CD4-positive, CD25-positive, alpha-beta regulatory T cell (primary cell): ENCODE data around the gene FKRP. TPM values are rescaled to one million over a fixed set of nuclear protein-coding genes. Genes with fewer than 3 reads are reported as not detected.

Experiments
- ATAC-seq, 2 donors: fragments of 150-1000 bp; cut with Tn5 transposase; one replicate each; pipeline ENCODE4 v1.10.0; 2021; ENCODE audit warnings: low read depth in 2 of 2, moderate number of reproducible peaks in 2 of 2, moderate library complexity in 1 of 2
- DNase-seq, 3 donors: peaks; one replicate each; pipeline versions ENCODE4 v3.0.0 to v3.0.0-alpha.2; 2012 to 2022; ENCODE audit warnings: mixed read lengths in 1 of 3
- H3K27ac ChIP-seq: one replicate; pipeline ENCODE4 v1.7.0; 2013; ENCODE audit warnings: mild to moderate bottlenecking, low read length; ENCODE audit not compliant: insufficient read depth, poor library complexity, severe bottlenecking
- H3K27me3 ChIP-seq: one replicate; pipeline ENCODE4 v1.7.0; 2013; ENCODE audit warnings: low read length; ENCODE audit not compliant: control insufficient read depth, insufficient read depth
- H3K36me3 ChIP-seq: one replicate; pipeline ENCODE4 v1.7.0; 2013; ENCODE audit warnings: mild to moderate bottlenecking, low read length, moderate library complexity; ENCODE audit not compliant: control insufficient read depth, insufficient read depth
- H3K4me1 ChIP-seq: 2 replicates; pipeline ENCODE4 v1.7.0; 2013; ENCODE audit warnings: mild to moderate bottlenecking, low read length; ENCODE audit not compliant: insufficient read depth, control insufficient read depth, poor library complexity, severe bottlenecking
- H3K4me3 ChIP-seq: one replicate; pipeline ENCODE4 v1.7.0; 2013; ENCODE audit warnings: low read depth, mild to moderate bottlenecking, low read length, moderate library complexity
- H3K9me3 ChIP-seq, 2 experiments: 1 replicate in 1 of 2; 2 replicates in 1 of 2; pipeline ENCODE4 v1.7.0; 2013; ENCODE audit warnings: low read length in 2 of 2, mild to moderate bottlenecking in 1 of 2, moderate library complexity in 1 of 2; ENCODE audit not compliant: control insufficient read depth in 2 of 2
- H3K27ac Mint-ChIP-seq, 3 donors: one replicate each; pipeline ENCODE4 v1.8.0; 2020 to 2022; ENCODE audit warnings: mild to moderate bottlenecking in 3 of 3, mixed read lengths in 3 of 3, moderate library complexity in 2 of 3
- H3K27me3 Mint-ChIP-seq: one replicate; pipeline ENCODE4 v1.8.0; 2022; ENCODE audit warnings: mild to moderate bottlenecking, mixed read lengths
- H3K36me3 Mint-ChIP-seq: one replicate; pipeline ENCODE4 v1.8.0; 2020; ENCODE audit warnings: mixed read lengths
- H3K4me1 Mint-ChIP-seq, 4 donors: one replicate each; pipeline ENCODE4 v1.8.0; 2020 to 2022; ENCODE audit warnings: mixed read lengths in 4 of 4, mild to moderate bottlenecking in 1 of 4
- H3K4me3 Mint-ChIP-seq, 4 donors: one replicate each; pipeline ENCODE4 v1.8.0; 2020 to 2022; ENCODE audit warnings: mild to moderate bottlenecking in 4 of 4, mixed read lengths in 4 of 4, moderate library complexity in 3 of 4
- H3K9me3 Mint-ChIP-seq, 7 donors: one replicate each; pipeline ENCODE4 v1.8.0; 2020 to 2022; ENCODE audit warnings: mixed read lengths in 7 of 7, mild to moderate bottlenecking in 3 of 7, moderate library complexity in 2 of 7
- polyA plus RNA-seq, 4 donors: library from polyadenylated mRNA; unstranded; fragments of 300-500 nt; fragmentation: Illumina TruSeq; gene quantifications; one replicate each; pipeline ENCODE4 v1.2.3, GENCODE V29; 2021
- total RNA-seq: library from RNA; stranded (reverse); gene quantifications from one replicate; pipeline ENCODE4 v1.2.3, GENCODE V29; 2022

Gene FKRP
- total and polyA plus RNA-seq, 5 donors from 2014 or later = 2.7 to 18.7 (median 4.0) TPM

DNA sequence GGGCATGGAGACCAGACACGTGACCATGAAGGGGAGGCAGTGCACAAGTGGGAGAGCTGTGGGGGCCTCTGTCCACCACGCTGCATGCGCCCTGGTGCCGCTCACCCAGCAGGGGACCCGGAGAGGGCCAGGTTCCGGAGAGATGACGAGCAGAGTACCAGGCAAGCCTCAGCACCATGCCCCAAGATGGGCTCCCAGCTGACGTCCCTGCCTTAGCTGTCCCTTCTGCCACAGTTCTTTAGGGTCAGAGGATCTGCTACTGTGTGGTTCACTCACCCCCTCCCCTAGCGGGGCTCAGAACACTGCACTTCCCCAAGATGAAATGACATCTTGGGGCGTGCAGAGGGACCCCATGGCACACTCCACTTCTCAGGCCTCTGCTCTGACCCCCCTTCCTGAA lies 19.3 kb upstream of the FKRP start:
- Mint-ChIP-seq H3K9me3 (no peaks in the 10 kb centered on the region), H3K4me3 (no peak overlapping the region), H3K27ac (no peak overlapping the region), H3K27me3 (no peaks in the 10 kb centered on the region), H3K4me1 (peaks cover 0 to 19% (median 10%) of the 10 kb centered on the region in 4 donors), H3K36me3 (peaks cover 28% of the 10 kb centered on the region)
- H3K27me3 ChIP-seq = no peaks in the 10 kb centered on the region
- H3K27ac ChIP-seq = no peak overlapping the region
- H3K36me3 ChIP-seq = peaks cover 68% of the 10 kb centered on the region
- H3K9me3 ChIP-seq = no peaks in the 10 kb centered on the region
- no peak overlapping the region for H3K4me3 ChIP-seq
- peaks cover 9% of the 10 kb centered on the region for H3K4me1 ChIP-seq
- ATAC-seq (no peak), DNase-seq (no peak)

- H3K27ac ChIP-seq = no peak overlapping the region
- ATAC-seq (no peak), DNase-seq (no peak)
- H3K4me1 ChIP-seq = peaks cover 9% of the 10 kb centered on the region
- H3K4me3 Mint-ChIP-seq = no peak overlapping the region
- H3K4me3 ChIP-seq = no peak overlapping the region
- H3K27me3 Mint-ChIP-seq = no peaks in the 10 kb centered on the region
- no peak overlapping the region for H3K27ac Mint-ChIP-seq
- peaks cover 68% of the 10 kb centered on the region for H3K36me3 ChIP-seq
- H3K9me3 ChIP-seq = no peaks in the 10 kb centered on the region
- peaks cover 0 to 20% (median 13%) of the 10 kb centered on the region in 4 donors for H3K4me1 Mint-ChIP-seq
- peaks cover 30% of the 10 kb centered on the region for H3K36me3 Mint-ChIP-seq
- no peaks in the 10 kb centered on the region for H3K27me3 ChIP-seq
- H3K9me3 Mint-ChIP-seq = no peaks in the 10 kb centered on the region
Observed at GRCh38 chr19:46726971-46727501, 18.8 kb upstream of the FKRP start.

- Histone ChIP-seq H3K27me3 (no peaks in the 10 kb centered on the region), H3K36me3 (peaks cover 70% of the 10 kb centered on the region), H3K4me1 (peaks cover 9% of the 10 kb centered on the region), H3K4me3 (no peak overlapping the region), H3K27ac (no peak overlapping the region), H3K9me3 (no peaks in the 10 kb centered on the region)
- H3K9me3 Mint-ChIP-seq = no peaks in the 10 kb centered on the region
- no peak overlapping the region for H3K4me3 Mint-ChIP-seq
- peak overlapping the region in 1 of 3 donors; percentile 74 for H3K27ac Mint-ChIP-seq
- DNase-seq = no peak
- peaks cover 31% of the 10 kb centered on the region for H3K36me3 Mint-ChIP-seq
- H3K27me3 Mint-ChIP-seq = no peaks in the 10 kb centered on the region
- no peak for ATAC-seq
- peaks cover 0 to 18% (median 13%) of the 10 kb centered on the region in 4 donors for H3K4me1 Mint-ChIP-seq
Observed at GRCh38 chr19:46727757-46728156, 18.1 kb upstream of the FKRP start.

DNA sequence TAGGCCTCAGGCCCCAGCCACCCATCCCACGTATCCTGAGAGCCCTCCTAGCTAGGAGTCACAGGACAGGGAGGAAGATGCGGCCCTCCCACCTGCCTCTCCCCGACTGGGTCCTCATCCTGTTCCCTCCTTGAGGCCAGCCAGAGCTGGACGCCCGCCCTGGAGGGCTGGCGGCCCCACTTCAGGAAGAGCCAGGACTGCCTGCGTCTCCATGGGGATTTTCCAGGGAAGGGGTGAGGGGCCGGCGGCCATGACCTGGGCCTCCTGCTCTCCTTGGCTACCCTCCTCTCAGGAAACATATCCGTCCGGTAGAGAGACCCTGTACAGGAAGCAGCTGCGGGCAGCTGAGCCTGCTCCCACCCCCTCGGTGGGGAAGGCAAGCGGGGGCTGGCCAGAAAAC lies 17.6 kb upstream of the FKRP start:
- Histone ChIP-seq H3K9me3 (no peaks in the 10 kb centered on the region), H3K27me3 (no peaks in the 10 kb centered on the region), H3K36me3 (peaks cover 75% of the 10 kb centered on the region), H3K27ac (no peak overlapping the region), H3K4me1 (peaks cover 9% of the 10 kb centered on the region), H3K4me3 (no peak overlapping the region)
- Mint-ChIP-seq H3K27ac (no peak overlapping the region), H3K27me3 (no peaks in the 10 kb centered on the region), H3K4me3 (peak overlapping the region in 1 of 4 donors; percentile 63), H3K4me1 (peaks cover 0 to 17% (median 13%) of the 10 kb centered on the region in 4 donors), H3K36me3 (peaks cover 31% of the 10 kb centered on the region), H3K9me3 (no peaks in the 10 kb centered on the region)
- DNase-seq = no peak
- no peak for ATAC-seq

DNA sequence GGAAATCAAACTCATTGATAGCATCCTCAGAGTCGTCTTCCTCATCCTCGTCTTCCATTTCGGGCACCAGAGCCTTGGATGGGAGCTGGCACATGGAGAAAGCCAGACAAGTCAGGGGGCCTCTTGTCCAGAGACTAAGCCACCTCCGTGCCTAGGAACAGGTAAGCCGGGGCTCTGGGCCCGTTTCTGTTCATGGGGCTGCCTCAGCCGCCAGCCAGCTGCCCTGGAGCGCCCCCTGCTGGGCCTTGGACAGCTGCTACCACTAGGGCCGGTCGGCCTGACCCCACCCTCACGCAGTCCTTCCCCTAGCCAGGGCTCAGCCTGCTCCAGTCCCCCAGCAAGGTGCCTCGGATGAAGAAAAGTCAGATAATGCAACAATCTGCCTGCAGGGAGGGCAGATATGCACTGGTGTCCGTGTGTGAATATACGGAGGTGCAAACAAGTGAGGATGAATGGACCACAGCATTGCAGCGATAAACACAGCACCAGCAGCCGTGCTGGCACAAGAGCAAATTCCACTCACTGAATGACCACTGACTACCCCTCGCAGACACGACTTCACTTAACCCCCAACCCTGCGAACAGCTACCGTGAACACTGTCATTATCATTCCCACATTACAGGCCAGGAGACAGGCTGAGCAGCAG lies 17.0 kb upstream of the FKRP start:
- no peaks in the 10 kb centered on the region for H3K27me3 Mint-ChIP-seq
- ATAC-seq (peak; percentile 80 to 86), DNase-seq (peak; percentile 73 to 81 (median 81))
- no peaks in the 10 kb centered on the region for H3K9me3 Mint-ChIP-seq
- Histone ChIP-seq H3K4me1 (peaks cover 9% of the 10 kb centered on the region), H3K27ac (no peak overlapping the region), H3K36me3 (peaks cover 77% of the 10 kb centered on the region), H3K4me3 (no peak overlapping the region), H3K27me3 (no peaks in the 10 kb centered on the region), H3K9me3 (no peaks in the 10 kb centered on the region)
- H3K27ac Mint-ChIP-seq = peak overlapping the region in 2 of 3 donors; percentile 10 to 62
- peak overlapping the region in 2 of 4 donors; percentile 7 to 63 for H3K4me3 Mint-ChIP-seq
- H3K4me1 Mint-ChIP-seq = peaks cover 0 to 16% (median 13%) of the 10 kb centered on the region in 4 donors
- H3K36me3 Mint-ChIP-seq = peaks cover 31% of the 10 kb centered on the region

DNA sequence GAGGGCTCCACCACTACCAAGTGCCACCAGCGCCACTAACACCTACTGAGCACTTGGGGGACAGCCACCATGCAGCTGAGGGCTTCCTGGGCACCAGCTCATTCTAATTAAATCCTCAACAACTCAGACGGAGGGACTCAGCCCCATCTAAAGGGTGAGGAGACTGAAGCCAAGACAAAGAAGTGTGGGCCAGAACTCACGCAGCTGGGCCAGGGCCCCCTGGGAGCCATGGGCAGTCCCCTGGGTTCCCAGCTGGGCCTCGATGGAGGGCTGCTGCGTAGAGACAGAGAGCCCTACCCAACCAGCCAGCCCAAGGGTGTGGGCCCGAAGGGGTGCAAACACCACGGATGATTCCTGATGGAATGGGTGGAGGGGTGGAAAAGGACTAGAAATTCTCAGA lies 16.2 kb upstream of the FKRP start:
- H3K4me1 Mint-ChIP-seq = peaks cover 0 to 16% (median 13%) of the 10 kb centered on the region in 4 donors
- H3K27me3 ChIP-seq = no peaks in the 10 kb centered on the region
- H3K4me3 ChIP-seq = no peak overlapping the region
- no peak for ATAC-seq
- peaks cover 78% of the 10 kb centered on the region for H3K36me3 ChIP-seq
- no peaks in the 10 kb centered on the region for H3K9me3 Mint-ChIP-seq
- no peak overlapping the region for H3K4me3 Mint-ChIP-seq
- peaks cover 9% of the 10 kb centered on the region for H3K4me1 ChIP-seq
- H3K27me3 Mint-ChIP-seq = no peaks in the 10 kb centered on the region
- H3K27ac Mint-ChIP-seq = no peak overlapping the region
- no peak overlapping the region for H3K27ac ChIP-seq
- DNase-seq = no peak
- H3K9me3 ChIP-seq = no peaks in the 10 kb centered on the region
- H3K36me3 Mint-ChIP-seq = peaks cover 38% of the 10 kb centered on the region

GRCh38 chr19:46730187-46730586 lies 15.7 kb upstream of the FKRP start:
- DNase-seq (no peak), ATAC-seq (no peak)
- H3K27ac Mint-ChIP-seq = no peak overlapping the region
- H3K9me3 Mint-ChIP-seq = no peaks in the 10 kb centered on the region
- peaks cover 38% of the 10 kb centered on the region for H3K36me3 Mint-ChIP-seq
- no peaks in the 10 kb centered on the region for H3K9me3 ChIP-seq
- no peak overlapping the region for H3K4me3 ChIP-seq
- H3K27me3 ChIP-seq = no peaks in the 10 kb centered on the region
- peaks cover 0 to 16% (median 13%) of the 10 kb centered on the region in 4 donors for H3K4me1 Mint-ChIP-seq
- H3K36me3 ChIP-seq = peaks cover 75% of the 10 kb centered on the region
- H3K4me1 ChIP-seq = peaks cover 9% of the 10 kb centered on the region
- no peaks in the 10 kb centered on the region for H3K27me3 Mint-ChIP-seq
- no peak overlapping the region for H3K27ac ChIP-seq
- no peak overlapping the region for H3K4me3 Mint-ChIP-seq

DNA sequence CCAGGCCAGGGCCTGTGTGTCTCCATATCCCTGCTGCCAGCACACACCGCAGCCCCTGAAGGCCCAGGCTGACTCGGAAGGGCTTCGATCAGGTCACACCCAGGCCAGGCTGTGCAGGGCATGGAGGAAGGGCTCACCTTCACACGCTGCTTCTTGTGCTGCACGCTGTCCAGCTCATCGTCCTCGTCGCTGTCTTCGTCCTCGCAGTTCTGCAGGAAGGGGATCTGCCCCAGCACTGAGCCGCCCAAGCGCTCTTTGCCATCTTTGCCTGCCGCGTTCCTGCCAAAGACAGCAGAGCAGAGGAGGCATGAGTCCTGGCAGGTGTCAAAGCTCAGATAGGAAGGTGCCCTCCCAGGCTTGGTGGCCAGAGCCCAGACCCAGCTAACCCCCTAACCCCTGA lies 15.3 kb upstream of the FKRP start:
- Histone ChIP-seq H3K9me3 (no peaks in the 10 kb centered on the region), H3K4me1 (peaks cover 9% of the 10 kb centered on the region), H3K36me3 (peaks cover 73% of the 10 kb centered on the region), H3K4me3 (no peak overlapping the region), H3K27ac (no peak overlapping the region), H3K27me3 (no peaks in the 10 kb centered on the region)
- Mint-ChIP-seq H3K27me3 (no peaks in the 10 kb centered on the region), H3K4me3 (no peak overlapping the region), H3K4me1 (peaks cover 0 to 16% (median 13%) of the 10 kb centered on the region in 4 donors), H3K9me3 (no peaks in the 10 kb centered on the region), H3K27ac (peak overlapping the region in 1 of 3 donors; percentile 31), H3K36me3 (peaks cover 36% of the 10 kb centered on the region)
- no peak for ATAC-seq
- DNase-seq = no peak
